ENCODE measurements around the gene SUMF1. TPM values are rescaled to one million over a fixed set of nuclear protein-coding genes. Genes with fewer than 3 reads are reported as not detected.

SUMF1 gene
- total and polyA plus RNA-seq, 12 donors, result 8.0 to 109 (median 39.0) TPM

DNA sequence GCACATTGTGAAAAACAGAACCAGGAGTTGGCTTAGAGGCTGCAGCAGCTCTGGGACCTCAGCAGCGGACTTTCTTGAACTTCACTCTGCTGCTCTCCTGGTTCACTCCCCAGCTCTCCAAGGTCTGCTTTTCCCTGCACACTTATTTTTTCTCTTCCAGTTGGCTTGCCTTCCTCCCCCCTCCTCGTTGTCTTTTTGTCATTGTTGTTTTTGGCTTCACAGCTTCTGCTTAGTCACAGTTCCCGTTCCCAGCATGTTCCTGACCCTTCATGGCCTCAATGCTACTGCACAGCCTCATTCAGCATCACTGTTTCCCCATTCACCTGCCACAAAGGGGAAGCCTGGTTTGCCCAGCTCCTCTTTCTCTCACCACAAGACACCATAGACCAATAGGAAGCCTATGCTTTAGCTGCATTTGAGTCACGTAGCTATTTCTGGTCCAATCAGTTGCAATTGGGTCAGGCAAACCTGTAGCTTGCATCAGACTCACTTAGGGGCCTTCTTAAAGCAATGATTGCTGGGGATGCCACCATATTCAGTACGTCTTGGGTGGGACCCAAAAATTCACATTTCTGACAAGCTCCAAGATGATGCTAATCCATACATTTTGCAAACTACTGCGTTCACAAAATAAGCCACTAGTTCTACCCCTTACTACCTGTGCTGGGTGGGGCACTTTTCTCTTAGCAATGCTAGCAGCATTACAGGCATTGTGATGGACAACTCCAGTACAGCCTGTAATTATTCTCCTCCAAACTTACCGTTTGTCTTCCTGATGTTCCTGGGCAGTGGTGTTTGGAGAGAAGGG lies 7.8 kb upstream of the SUMF1 start:
- 32 to 41% (median 36%) methylated on average over 7 of the region's 7 CpGs for WGBS, 4 donors
- TF ChIP-seq POLR2A (IDR thresholded peaks at IDR 0.05), result no peak
- TF ChIP-seq, protein P1, sequence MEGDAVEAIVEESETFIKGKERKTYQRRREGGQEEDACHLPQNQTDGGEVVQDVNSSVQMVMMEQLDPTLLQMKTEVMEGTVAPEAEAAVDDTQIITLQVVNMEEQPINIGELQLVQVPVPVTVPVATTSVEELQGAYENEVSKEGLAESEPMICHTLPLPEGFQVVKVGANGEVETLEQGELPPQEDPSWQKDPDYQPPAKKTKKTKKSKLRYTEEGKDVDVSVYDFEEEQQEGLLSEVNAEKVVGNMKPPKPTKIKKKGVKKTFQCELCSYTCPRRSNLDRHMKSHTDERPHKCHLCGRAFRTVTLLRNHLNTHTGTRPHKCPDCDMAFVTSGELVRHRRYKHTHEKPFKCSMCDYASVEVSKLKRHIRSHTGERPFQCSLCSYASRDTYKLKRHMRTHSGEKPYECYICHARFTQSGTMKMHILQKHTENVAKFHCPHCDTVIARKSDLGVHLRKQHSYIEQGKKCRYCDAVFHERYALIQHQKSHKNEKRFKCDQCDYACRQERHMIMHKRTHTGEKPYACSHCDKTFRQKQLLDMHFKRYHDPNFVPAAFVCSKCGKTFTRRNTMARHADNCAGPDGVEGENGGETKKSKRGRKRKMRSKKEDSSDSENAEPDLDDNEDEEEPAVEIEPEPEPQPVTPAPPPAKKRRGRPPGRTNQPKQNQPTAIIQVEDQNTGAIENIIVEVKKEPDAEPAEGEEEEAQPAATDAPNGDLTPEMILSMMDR (IDR thresholded peaks at IDR 0.05), result no peak
- Histone ChIP-seq H3K27ac (peak overlapping the region in 3 of 5 donors; percentile 51 to 61 (median 58)), H3K4me1 (replicated peaks in 1 of 2) (peaks cover 3 to 13% of the 10 kb centered on the region in 2 donors), H3K4me3 (no peak overlapping the region), H3K9me3 (replicated peaks in 1 of 3) (no peaks in the 10 kb centered on the region), H3K36me3 (replicated peaks in 1 of 2) (no peaks in the 10 kb centered on the region), H3K27me3 (no peaks in the 10 kb centered on the region)
- intact Hi-C loops (cut with DNase I), result loop anchor here in 1 of 2 donors (10.0 kb wide), 1 partner anchor 160 kb away; no protein-coding TSS in a partner anchor
- DNase-seq, result peak; percentile 66 to 83 (median 69)

DNA sequence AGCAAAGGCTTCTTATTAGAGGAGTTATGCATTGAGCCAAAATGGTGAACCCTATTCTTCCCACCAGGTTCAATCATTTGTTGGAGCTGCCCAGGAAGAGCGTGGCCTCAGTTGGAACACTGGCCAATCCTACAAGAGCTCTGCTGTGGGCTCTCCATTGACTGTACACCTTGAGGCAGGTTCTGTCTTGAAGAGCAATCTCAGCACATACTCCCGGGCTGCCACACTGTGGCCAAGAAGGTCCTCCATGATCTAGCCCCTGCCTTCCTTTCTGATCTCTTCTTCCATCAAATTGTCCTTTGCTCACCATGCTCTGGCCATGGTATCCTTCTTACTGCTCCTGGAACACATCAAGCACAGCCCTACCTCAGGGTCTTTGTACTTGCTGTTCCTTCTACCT lies 5.7 kb upstream of the SUMF1 start:
- H3K27me3 ChIP-seq, result no peaks in the 10 kb centered on the region
- H3K27ac ChIP-seq, result no peak overlapping the region
- no peak for TF ChIP-seq POLR2A (IDR thresholded peaks at IDR 0.05)
- TF ChIP-seq, protein P1 (IDR thresholded peaks at IDR 0.05), result no peak
- intact Hi-C loops (cut with DNase I), result loop anchor here in 1 of 2 donors (10.0 kb wide), 1 partner anchor 162 kb away; no protein-coding TSS in a partner anchor
- DNase-seq, result no peak
- no peaks in the 10 kb centered on the region for H3K9me3 ChIP-seq (replicated peaks in 1 of 3)
- H3K36me3 ChIP-seq (replicated peaks in 1 of 2), result no peaks in the 10 kb centered on the region
- 90 to 100% (median 97%) methylated on average over 2 of the region's 2 CpGs for WGBS, 4 donors
- H3K4me1 ChIP-seq (replicated peaks in 1 of 2), result peaks cover 3 to 13% of the 10 kb centered on the region in 2 donors
- no peak overlapping the region for H3K4me3 ChIP-seq

DNA sequence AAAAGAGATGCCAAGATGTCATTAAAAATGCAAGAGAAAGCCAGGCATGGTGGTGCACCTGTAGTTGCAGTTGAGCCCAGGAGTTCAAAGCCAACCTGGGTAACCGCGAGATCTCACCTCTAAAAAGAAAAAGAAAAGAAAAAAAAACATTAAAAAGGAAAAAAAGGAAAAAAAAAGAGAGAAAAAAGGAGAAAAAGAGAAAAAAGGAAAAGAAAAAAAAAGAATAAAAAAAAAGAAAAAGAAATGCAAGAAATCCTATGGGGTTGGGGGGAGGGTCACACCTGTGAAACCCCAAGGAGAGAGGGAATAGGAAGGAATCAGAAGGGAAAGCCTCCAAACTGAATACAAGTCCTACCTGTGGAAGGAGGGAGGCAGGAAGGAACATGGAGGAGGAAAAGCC lies 5.2 kb upstream of the SUMF1 start:
- Histone ChIP-seq H3K4me3 (no peak overlapping the region), H3K27me3 (no peaks in the 10 kb centered on the region), H3K27ac (no peak overlapping the region), H3K36me3 (replicated peaks in 1 of 2) (no peaks in the 10 kb centered on the region), H3K4me1 (replicated peaks in 1 of 2) (peaks cover 6 to 17% of the 10 kb centered on the region in 2 donors), H3K9me3 (replicated peaks in 1 of 3) (no peaks in the 10 kb centered on the region)
- WGBS, 4 donors, result 92 to 100% (median 97%) methylated on average over 2 of the region's 2 CpGs
- TF ChIP-seq, protein P1 (IDR thresholded peaks at IDR 0.05), result no peak
- TF ChIP-seq POLR2A (IDR thresholded peaks at IDR 0.05), result no peak
- intact Hi-C loops (cut with DNase I), result loop anchor here in 1 of 2 donors (10.0 kb wide), 1 partner anchor 162 kb away; no protein-coding TSS in a partner anchor
- no peak for DNase-seq

DNA sequence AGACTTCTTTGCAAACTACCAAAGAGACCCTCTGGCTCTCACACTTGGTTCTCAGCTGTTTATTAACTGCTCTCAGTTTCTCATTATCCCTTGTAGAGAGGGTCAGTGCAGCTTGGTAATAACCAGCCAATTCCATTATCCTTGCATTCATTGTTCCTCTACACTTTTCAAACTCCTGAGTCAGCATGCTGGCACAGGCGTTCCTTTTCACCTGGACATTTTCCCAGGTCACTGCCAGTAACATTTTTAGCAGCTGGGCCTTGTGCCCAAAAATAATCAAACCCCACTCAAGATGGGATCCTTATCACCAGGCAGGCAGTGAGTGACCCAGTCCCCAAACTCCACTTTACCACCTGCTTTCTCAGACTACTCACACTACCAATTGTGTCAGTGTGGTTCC lies 4.8 kb upstream of the SUMF1 start:
- Histone ChIP-seq H3K9me3 (replicated peaks in 1 of 3) (no peaks in the 10 kb centered on the region), H3K4me1 (replicated peaks in 1 of 2) (peaks cover 7 to 18% of the 10 kb centered on the region in 2 donors), H3K4me3 (no peak overlapping the region), H3K36me3 (replicated peaks in 1 of 2) (no peaks in the 10 kb centered on the region), H3K27ac (no peak overlapping the region), H3K27me3 (no peaks in the 10 kb centered on the region)
- WGBS, 4 donors, result 7 to 48% (median 38%) methylated on average over 1 of the region's 1 CpG
- TF ChIP-seq, protein P1 (IDR thresholded peaks at IDR 0.05), result no peak
- TF ChIP-seq POLR2A (IDR thresholded peaks at IDR 0.05), result no peak
- peak in 1 of 7 donors; percentile 15 for DNase-seq
- intact Hi-C loops (cut with DNase I), result loop anchor here in 1 of 2 donors (10.0 kb wide), 1 partner anchor 163 kb away; no protein-coding TSS in a partner anchor

Measured in adrenal gland (tissue), 12 donors.